Activated naive CD8-positive, alpha-beta T cell (primary cell): ENCODE measurements around the gene KAT14.
"Not testable (repeated sequence)": the region's sequence is repeated elsewhere in the genome, so short reads cannot be mapped to it uniquely, and the experiment has no call there.

Experiments
- H3K27ac Mint-ChIP-seq: one replicate; pipeline ENCODE4 v1.8.0; 2021; ENCODE audit warnings: mixed read lengths
- H3K27me3 Mint-ChIP-seq: one replicate; pipeline ENCODE4 v1.8.0; 2021; ENCODE audit warnings: mixed read lengths
- H3K36me3 Mint-ChIP-seq: one replicate; pipeline ENCODE4 v1.8.0; 2021; ENCODE audit warnings: mixed read lengths
- H3K4me1 Mint-ChIP-seq: one replicate; pipeline ENCODE4 v1.8.0; 2021; ENCODE audit warnings: low read depth, mixed read lengths
- H3K4me3 Mint-ChIP-seq: one replicate; pipeline ENCODE4 v1.8.0; 2021; ENCODE audit warnings: mild to moderate bottlenecking, mixed read lengths
- H3K9me3 Mint-ChIP-seq: one replicate; pipeline ENCODE4 v1.8.0; 2021; ENCODE audit warnings: low read depth, mixed read lengths

KAT14 gene

DNA sequence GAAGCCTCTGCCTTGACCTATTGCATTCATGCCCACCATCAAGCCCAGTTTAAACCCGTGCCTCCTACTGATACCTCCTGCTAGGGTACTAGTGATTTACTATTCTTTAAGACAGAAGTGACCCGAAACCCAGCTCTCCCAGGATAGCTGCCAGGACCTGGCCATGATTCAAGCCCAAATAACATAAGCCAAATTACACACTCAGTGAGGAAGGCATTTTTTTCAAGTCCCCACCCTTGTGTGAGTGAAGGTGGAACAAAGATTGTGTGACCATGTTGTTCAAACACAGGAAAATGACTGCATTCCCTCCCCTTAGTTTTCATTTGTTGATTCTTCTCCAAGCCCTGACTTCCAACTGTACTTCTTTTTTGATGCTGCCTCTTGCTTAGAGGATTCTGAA, 3.7 kb upstream of the KAT14 start:
- Mint-ChIP-seq H3K36me3 (peaks cover 3% of the 10 kb centered on the region), H3K4me1 (peaks cover 13% of the 10 kb centered on the region), H3K4me3 (no peak overlapping the region), H3K27me3 (no peaks in the 10 kb centered on the region), H3K9me3 (no peaks in the 10 kb centered on the region), H3K27ac (no peak overlapping the region)

DNA sequence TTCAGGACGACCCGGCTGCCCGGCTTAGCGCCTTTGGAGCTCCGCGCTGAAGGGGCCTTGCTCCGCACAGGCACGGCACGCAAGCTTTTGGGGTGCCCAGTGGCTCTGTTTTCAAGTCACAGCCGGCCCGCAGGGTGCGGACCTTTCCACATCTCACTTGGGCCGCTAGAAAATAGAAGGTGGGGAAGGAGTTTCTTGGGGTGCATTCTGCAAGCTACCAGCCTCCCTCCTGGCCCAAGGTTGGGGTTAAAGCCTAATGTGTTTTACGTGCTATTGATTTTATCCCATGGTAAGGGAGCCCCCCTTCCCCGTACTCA, 561 bp downstream of the KAT14 start:
- H3K4me3 Mint-ChIP-seq, result peak overlapping the region; percentile 92
- peaks cover 41% of the 10 kb centered on the region for H3K4me1 Mint-ChIP-seq
- peak overlapping the region; percentile 93 for H3K27ac Mint-ChIP-seq
- H3K27me3 Mint-ChIP-seq, result no peaks in the 10 kb centered on the region
- peaks cover 14% of the 10 kb centered on the region for H3K36me3 Mint-ChIP-seq
- no peaks in the 10 kb centered on the region for H3K9me3 Mint-ChIP-seq

DNA sequence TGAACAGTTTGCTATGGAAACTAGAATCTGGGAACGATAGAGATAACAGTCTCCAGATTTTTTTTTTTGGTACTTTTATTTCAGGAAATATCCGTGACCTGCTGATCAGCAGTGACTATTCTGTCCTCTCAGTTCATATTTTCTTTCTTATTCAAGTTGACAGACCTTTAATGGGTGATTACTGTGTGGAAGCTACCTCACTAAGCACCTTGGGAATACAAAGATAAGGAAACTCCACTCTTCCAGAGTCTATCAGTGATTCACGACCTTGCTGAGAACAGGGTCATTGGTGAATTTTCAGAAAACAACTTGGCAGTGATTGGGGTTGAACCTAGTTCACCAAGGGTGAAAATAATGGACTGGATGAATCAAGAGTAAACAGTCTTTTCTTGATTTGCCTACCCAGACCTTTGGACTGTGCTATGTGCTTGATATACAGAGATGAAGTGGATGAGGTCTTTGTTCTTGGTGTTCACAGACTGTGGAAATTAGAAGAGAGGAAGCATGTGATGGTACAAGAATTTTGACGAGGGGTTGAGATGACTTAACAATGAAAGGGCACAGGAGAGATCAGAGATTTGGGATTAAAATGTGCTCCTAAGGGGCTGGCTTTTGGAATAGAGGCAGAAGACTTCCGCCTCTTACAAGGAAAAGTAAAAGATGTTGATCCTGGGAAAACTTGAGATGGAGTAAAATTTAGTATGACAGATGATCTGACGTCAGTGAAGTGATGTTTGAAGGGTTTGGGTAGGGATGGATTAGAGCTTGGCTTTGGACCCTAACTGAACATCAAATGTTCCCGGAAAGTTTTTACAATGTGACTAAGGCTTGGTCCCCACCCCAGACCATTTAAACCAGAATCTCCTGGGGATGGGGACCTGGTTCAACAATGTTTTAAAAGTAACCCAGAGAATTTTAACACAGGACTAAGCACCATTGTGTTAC, 1.2 kb downstream of the KAT14 start:
- Mint-ChIP-seq H3K36me3 (peaks cover 14% of the 10 kb centered on the region), H3K27me3 (no peaks in the 10 kb centered on the region), H3K9me3 (no peaks in the 10 kb centered on the region), H3K4me1 (peaks cover 42% of the 10 kb centered on the region), H3K27ac (peak overlapping the region; percentile 93), H3K4me3 (peak overlapping the region; percentile 92)

DNA sequence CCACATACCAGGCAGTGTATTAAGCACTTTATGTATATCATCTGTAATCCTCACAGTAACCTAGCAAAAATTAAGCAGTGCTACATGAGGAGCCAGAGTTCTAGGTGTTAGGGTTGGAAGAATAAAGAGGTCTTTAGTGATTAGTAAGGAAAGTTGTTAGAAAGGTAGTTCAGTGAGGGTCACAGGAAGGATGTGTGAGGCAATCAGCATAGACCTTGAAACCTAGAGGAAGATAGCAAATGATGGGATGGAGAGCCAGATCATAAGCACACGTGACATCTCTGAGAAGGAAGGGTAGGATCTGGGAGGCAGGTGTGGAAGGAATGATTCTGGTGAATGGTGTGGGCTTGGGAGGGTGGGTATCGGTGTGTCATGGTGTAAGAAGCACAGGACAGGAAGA, 2.2 kb downstream of the KAT14 start:
- H3K36me3 Mint-ChIP-seq, result peaks cover 14% of the 10 kb centered on the region
- H3K27ac Mint-ChIP-seq, result peak overlapping the region; percentile 50
- H3K9me3 Mint-ChIP-seq, result no peaks in the 10 kb centered on the region
- peak overlapping the region; percentile 92 for H3K4me3 Mint-ChIP-seq
- H3K4me1 Mint-ChIP-seq, result peaks cover 48% of the 10 kb centered on the region
- H3K27me3 Mint-ChIP-seq, result no peaks in the 10 kb centered on the region

DNA sequence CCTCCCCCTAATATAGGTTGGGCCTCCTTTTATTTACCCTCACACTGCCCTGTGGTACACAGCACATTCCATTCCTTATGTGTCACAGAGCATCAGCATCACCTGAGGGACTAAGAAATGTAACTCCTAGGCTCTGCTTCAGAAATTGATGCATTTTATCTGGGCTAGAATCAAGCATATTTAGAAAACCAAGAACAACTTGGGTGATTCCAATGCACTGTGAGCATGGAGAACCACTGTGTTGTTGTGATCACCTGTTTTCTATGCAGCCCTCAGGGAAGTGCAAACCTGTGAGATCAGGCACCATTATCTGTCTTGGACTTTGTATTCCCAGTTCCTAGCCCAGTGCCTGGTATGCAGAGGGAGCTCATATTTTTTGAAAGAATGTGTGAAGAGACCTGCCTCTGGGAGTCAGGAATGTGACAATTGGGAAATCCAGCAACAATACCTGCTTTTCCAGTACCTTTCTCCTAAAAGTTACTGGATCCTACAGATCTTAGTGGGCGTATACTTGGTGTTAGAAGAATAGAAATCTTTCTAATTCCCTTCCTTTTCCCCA, 7.0 kb downstream of the KAT14 start:
- Mint-ChIP-seq H3K27ac (no peak overlapping the region), H3K4me3 (no peak overlapping the region), H3K36me3 (peaks cover 12% of the 10 kb centered on the region), H3K9me3 (no peaks in the 10 kb centered on the region), H3K4me1 (peaks cover 32% of the 10 kb centered on the region), H3K27me3 (no peaks in the 10 kb centered on the region)

DNA sequence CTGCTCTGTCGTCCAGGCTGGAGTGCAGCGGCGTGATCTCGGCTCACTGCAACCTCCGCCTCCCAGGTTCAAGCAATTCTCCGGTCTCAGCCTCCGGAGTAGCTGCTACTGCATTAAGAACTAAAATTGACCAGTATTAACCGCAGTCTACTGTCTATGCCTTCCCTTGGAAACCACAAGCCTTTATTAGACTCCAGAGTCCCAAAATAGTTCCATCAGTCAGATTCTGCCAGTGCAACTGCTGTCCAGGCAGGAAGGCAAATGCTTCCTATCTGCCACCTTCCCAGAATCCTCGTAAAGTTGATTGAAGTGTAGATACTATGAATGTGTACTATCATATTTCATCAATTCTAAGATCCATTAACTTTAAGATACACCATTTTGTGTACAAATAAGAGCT, 16.7 kb downstream of the KAT14 start:
- H3K27me3 Mint-ChIP-seq, result no peaks in the 10 kb centered on the region
- no peak overlapping the region for H3K27ac Mint-ChIP-seq
- peaks cover 13% of the 10 kb centered on the region for H3K36me3 Mint-ChIP-seq
- no peaks in the 10 kb centered on the region for H3K9me3 Mint-ChIP-seq
- no peak overlapping the region for H3K4me3 Mint-ChIP-seq
- H3K4me1 Mint-ChIP-seq, result peaks cover 7% of the 10 kb centered on the region

DNA sequence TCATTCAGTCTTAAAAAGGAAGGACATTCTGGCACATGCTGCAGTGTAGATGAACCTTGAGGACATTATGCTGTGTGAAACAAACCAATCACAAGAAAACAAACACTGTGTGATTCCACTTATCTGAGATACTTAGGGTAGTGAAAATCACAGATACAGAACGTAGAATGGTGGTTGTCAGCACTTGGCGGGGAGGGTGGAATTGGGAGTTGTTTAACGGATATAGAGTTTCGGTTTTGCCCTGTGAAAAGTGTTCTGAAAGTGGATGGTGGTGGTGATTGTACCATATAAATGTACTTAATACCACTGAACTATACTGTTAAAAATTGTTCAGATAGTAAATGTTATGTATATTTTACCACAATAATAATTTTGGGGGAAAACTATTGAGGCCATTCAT, 18.4 kb downstream of the KAT14 start:
- H3K4me1 Mint-ChIP-seq, result peaks cover 7% of the 10 kb centered on the region
- H3K27ac Mint-ChIP-seq, result no peak overlapping the region
- H3K36me3 Mint-ChIP-seq, result peaks cover 13% of the 10 kb centered on the region
- no peaks in the 10 kb centered on the region for H3K9me3 Mint-ChIP-seq
- H3K27me3 Mint-ChIP-seq, result no peaks in the 10 kb centered on the region
- H3K4me3 Mint-ChIP-seq, result no peak overlapping the region

DNA sequence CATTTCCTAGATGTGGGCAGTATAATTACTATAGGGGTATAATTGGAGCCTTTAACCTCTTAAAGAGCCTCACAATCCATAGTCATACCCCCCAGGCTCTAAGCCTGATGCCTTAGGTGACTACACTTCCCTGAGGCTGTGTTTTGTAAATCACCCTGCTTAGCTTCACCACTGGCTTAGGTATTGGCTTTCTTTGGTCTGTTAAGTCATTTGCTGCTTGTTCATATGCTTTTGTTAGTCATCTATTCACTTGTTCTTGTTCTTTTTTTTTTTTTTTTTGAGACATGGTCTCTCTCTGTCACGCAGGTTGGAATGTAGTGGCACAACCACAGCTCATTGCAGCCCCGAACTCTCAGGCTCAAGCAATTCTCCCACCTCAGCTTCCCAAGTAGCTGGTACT, 26.7 kb downstream of the KAT14 start:
- H3K27ac Mint-ChIP-seq, result peak overlapping the region; percentile 4
- H3K4me3 Mint-ChIP-seq, result no peak overlapping the region
- peaks cover 25% of the 10 kb centered on the region for H3K36me3 Mint-ChIP-seq
- peaks cover 61% of the 10 kb centered on the region for H3K4me1 Mint-ChIP-seq
- no peaks in the 10 kb centered on the region for H3K9me3 Mint-ChIP-seq
- no peaks in the 10 kb centered on the region for H3K27me3 Mint-ChIP-seq

DNA sequence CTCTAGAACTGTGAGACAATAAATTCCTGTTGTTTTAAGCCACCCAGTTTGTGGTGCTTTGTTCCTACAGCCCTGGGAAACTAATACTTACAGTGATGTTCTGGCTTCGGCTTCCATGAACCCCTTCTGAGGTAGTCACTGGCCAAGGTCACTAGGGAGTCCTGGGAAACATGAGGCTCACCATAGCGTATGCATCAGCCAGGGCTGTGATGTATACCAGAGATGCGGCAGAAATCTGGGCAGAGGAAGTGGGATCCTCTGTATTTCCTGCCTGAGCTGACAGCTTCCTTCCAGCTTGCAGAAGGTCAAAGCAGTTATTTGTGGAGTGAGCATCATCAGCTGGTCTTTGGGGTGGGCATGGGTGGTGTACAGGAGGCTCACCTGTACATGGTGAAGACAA, 27.9 kb downstream of the KAT14 start:
- Mint-ChIP-seq H3K27me3 (no peaks in the 10 kb centered on the region), H3K27ac (peak overlapping the region; percentile 34), H3K4me3 (peak overlapping the region; percentile 41), H3K4me1 (peaks cover 67% of the 10 kb centered on the region), H3K9me3 (no peaks in the 10 kb centered on the region), H3K36me3 (peaks cover 25% of the 10 kb centered on the region)

DNA sequence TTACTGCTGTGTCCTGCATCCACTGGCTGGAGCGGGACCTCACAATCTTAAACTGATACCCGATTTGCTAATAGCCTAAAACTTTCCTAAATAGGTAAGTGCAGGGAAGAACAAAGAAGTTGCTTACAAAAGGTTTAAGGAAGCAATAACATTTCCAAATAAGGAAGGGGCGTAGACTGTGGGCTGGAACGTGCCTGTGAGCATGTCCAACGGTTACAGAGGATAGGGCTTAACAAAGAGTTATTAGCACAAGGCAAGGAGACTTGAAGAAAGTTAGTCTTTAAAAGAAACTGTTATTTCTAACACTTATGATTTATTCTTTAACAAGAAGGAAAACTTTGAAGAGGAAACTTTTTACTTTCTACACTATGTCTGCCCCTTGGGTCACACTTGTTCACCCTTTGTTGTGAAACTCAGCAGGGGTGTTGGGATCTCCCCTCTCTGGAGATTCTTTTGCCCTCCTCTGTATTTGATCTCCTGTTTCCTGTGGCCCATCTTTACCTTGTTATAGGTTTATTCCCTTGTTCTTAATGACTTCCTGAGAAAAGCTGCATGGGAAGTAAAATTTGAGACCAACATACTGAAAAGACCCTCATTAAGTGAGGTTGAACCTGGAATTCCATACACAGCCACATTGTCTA, 28.7 kb downstream of the KAT14 start:
- no peaks in the 10 kb centered on the region for H3K27me3 Mint-ChIP-seq
- no peaks in the 10 kb centered on the region for H3K9me3 Mint-ChIP-seq
- H3K27ac Mint-ChIP-seq, result peak overlapping the region; percentile 13
- peaks cover 32% of the 10 kb centered on the region for H3K36me3 Mint-ChIP-seq
- peaks cover 71% of the 10 kb centered on the region for H3K4me1 Mint-ChIP-seq
- H3K4me3 Mint-ChIP-seq, result no peak overlapping the region

DNA sequence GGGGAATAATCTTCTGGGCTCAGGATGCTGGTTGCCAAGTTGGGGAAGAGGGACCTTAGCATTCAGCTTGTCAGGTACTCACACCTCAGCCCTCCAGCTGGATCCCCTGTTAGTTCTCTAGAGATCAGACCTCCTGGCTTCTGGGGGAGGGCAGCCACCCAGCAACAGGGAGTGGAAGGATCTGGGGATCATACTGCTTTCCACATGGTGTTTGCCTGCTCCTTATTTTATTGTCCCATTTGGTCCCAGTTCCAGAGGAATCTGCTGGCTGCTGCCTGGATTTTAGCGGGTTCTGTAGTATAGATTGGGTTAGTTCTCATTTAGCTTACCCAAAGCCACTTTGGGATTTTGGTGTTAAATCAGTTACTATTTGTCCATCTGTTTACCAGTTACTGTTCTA, 29.3 kb downstream of the KAT14 start:
- Mint-ChIP-seq H3K9me3 (no peaks in the 10 kb centered on the region), H3K27ac (no peak overlapping the region), H3K27me3 (no peaks in the 10 kb centered on the region), H3K4me1 (peaks cover 71% of the 10 kb centered on the region), H3K4me3 (no peak overlapping the region), H3K36me3 (peaks cover 29% of the 10 kb centered on the region)

DNA sequence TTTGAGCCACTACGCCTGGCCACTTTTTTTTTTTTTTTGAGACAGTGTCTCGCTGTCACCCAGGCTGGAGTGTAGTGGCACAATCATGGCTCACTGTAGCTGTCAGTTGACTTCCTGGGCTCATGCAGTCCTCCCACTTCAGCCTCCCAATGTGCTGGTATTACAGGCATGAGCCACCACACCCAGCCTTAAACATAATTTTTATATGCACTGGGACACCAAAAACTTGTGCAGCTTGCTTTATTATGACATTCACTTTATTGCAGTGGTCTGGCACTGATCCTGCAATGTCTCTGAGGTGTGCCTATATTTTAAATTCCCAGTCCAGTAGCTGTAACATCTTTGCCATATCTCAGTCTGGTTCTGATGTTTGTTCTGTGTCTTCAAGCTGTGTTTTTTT, 34.7 kb downstream of the KAT14 start:
- Mint-ChIP-seq H3K4me3 (no peak overlapping the region), H3K9me3 (no peaks in the 10 kb centered on the region), H3K27ac (peak overlapping the region; percentile 58), H3K27me3 (no peaks in the 10 kb centered on the region), H3K4me1 (peaks cover 43% of the 10 kb centered on the region), H3K36me3 (peaks cover 35% of the 10 kb centered on the region)

DNA sequence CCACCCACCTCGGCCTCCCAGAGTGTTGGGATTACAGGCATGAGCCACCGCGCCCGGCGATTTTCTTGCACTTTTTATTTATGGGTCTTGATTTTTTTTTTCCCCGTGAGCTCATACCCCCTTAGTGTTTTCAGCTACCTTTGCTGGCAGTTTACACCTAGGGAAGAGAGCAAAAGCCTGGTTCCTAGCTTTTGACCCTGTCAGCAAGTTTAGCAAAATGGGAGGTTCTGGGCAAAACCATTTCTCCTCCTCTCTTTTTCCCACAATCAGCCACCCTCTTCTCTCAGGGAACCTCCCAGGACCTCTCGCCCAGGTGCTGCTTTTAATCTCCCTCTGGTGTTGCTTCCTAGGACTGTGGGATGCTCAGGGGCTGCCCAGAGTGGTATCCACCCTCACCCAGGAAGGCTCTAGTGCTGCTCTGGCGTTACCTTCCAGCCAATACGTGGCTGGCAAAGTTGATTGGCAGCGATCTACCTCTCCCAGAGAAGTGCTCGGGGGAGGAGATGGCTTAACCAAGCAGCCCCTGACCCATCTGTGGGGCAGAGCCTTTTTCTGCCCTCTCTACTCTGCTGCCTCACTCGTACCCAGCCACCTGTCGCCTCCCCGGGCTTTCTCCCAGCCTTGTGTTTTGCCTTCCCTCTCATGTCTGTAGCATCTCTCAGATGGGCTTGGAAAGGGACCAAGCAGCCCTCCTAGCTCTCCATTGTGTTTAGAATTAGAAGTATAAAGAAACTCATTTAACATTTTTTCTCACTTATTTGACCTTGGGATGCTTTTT, 37.4 kb downstream of the KAT14 start:
- Mint-ChIP-seq H3K4me3 (no peak overlapping the region), H3K9me3 (no peaks in the 10 kb centered on the region), H3K4me1 (peaks cover 21% of the 10 kb centered on the region), H3K27me3 (no peaks in the 10 kb centered on the region), H3K36me3 (peaks cover 39% of the 10 kb centered on the region), H3K27ac (no peak overlapping the region)

DNA sequence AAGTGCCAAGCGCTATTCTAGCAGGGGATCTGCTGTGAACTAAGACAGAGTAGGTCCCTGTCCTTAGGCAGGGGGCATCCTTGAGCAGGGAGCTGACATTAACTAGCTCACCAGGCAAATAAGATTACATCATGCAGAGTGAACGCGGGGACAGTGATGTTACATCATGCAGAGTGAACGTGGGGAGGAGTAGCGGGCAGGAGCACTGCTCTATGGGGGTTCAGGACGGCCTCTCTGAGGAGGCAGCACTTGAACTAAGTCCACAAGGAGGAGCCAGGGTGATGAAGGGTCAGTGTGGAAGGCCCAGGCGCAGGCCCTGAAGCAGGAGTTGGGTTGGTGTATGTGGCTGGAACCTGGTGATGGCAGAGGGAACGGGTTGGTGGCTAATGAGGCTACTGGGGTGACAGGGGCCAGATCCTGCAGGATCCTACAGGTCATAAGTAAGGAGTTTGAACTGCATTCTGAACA, 38.7 kb downstream of the KAT14 start:
- H3K27me3 Mint-ChIP-seq, result no peaks in the 10 kb centered on the region
- H3K27ac Mint-ChIP-seq, result no peak overlapping the region
- H3K36me3 Mint-ChIP-seq, result peaks cover 37% of the 10 kb centered on the region
- no peaks in the 10 kb centered on the region for H3K9me3 Mint-ChIP-seq
- H3K4me3 Mint-ChIP-seq, result no peak overlapping the region
- H3K4me1 Mint-ChIP-seq, result peaks cover 17% of the 10 kb centered on the region

DNA sequence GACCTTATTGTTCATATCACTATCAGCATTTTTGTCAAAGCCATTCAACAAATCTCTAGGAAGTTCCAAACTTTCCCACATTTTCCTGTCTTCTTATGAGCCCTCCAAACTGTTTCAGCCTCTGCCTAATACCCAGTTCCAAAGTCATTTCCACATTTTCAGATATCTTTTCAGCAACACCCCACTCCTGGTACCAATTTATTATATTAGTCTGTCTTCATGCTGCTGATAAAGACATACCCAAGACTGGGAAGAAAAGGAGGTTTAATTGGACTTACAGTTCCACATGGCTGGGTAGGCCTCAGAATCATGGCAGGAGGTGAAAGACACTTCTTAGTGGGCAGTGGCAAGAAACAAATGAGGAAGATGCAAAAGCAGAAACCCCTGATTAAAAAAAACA, 42.7 kb downstream of the KAT14 start:
- H3K27me3 Mint-ChIP-seq, H3K27ac Mint-ChIP-seq, H3K9me3 Mint-ChIP-seq, H3K4me3 Mint-ChIP-seq, H3K4me1 Mint-ChIP-seq: not testable (repeated sequence)
- H3K36me3 Mint-ChIP-seq, result peaks cover 27% of the 10 kb centered on the region
